T-helper 1 cell treated with Interleukin-12 subunit alpha and Interleukin-12 subunit beta and Interleukin-4 antibody, amounts not matched to agents 30 ng/mL and 1 ng/mL, for 36 hours (primary cell): ENCODE measurements around the gene PUDP. TPM values are rescaled to one million over a fixed set of nuclear protein-coding genes. Genes with fewer than 3 reads are reported as not detected.

Experiments used
- intact Hi-C: fragments of 100-400 bp; cut with micrococcal nuclease; formaldehyde crosslinking; loops from one replicate; pipeline ENCODE4 v1.15.1; 2024
- total RNA-seq: library from RNA; stranded (reverse); gene quantifications from 2 replicates; pipeline ENCODE4 v1.2.3, GENCODE V29; 2022

PUDP gene
- total RNA-seq, 1 donor from 2014 or later, result 17.2 TPM

- intact Hi-C loops, result no loop called here
Measured at GRCh38 chrX:7077241-7078230, 70.4 kb downstream of the PUDP start.

GRCh38 chrX:7076245-7076661 is 71.7 kb downstream of the PUDP start:
- intact Hi-C loops, result no loop called here

GRCh38 chrX:7074908-7075204 is 73.1 kb downstream of the PUDP start:
- intact Hi-C loops, result loop anchor here (1.0 kb wide), 1 partner anchor 8 kb away; no protein-coding TSS in a partner anchor

- intact Hi-C loops, result loop anchor here (1.0 kb wide), 1 partner anchor 9 kb away; no protein-coding TSS in a partner anchor
Measured at GRCh38 chrX:7074148-7074907, 73.6 kb downstream of the PUDP start.

- intact Hi-C loops, result no loop called here
Measured at GRCh38 chrX:7073336-7073735, 74.6 kb downstream of the PUDP start.

- intact Hi-C loops, result no loop called here
Measured at GRCh38 chrX:7072856-7073255, 75.1 kb downstream of the PUDP start.

GRCh38 chrX:7071390-7071789 is 76.6 kb downstream of the PUDP start:
- intact Hi-C loops, result no loop called here

GRCh38 chrX:7069556-7069955 is 78.4 kb downstream of the PUDP start:
- intact Hi-C loops, result no loop called here

GRCh38 chrX:7068939-7069367 is 79.0 kb downstream of the PUDP start:
- intact Hi-C loops, result no loop called here

- intact Hi-C loops, result no loop called here
Measured at GRCh38 chrX:7067256-7067655, 80.7 kb downstream of the PUDP start.

GRCh38 chrX:7065473-7065872 is 82.5 kb downstream of the PUDP start:
- intact Hi-C loops, result no loop called here

GRCh38 chrX:7062903-7063302 is 85.0 kb downstream of the PUDP start:
- intact Hi-C loops, result no loop called here

- intact Hi-C loops, result no loop called here
Measured at GRCh38 chrX:7062276-7062675, 85.7 kb downstream of the PUDP start.

GRCh38 chrX:7061429-7061828 is 86.5 kb downstream of the PUDP start:
- intact Hi-C loops, result no loop called here

GRCh38 chrX:7060444-7060843 is 87.5 kb downstream of the PUDP start:
- intact Hi-C loops, result no loop called here

- intact Hi-C loops, result loop anchor here (1.0 kb wide), 2 partner anchors 24 to 111 kb away; no protein-coding TSS in a partner anchor
Measured at GRCh38 chrX:7059859-7060258, 88.1 kb downstream of the PUDP start.

GRCh38 chrX:7059214-7059838 is 88.6 kb downstream of the PUDP start:
- intact Hi-C loops, result loop anchor here (1.0 kb wide), 2 partner anchors 25 to 112 kb away; no protein-coding TSS in a partner anchor

GRCh38 chrX:7055386-7056137 is 92.4 kb downstream of the PUDP start:
- intact Hi-C loops, result no loop called here

GRCh38 chrX:7054219-7055216 is 93.4 kb downstream of the PUDP start:
- intact Hi-C loops, result no loop called here

- intact Hi-C loops, result no loop called here
Measured at GRCh38 chrX:7052541-7052940, 95.4 kb downstream of the PUDP start.
